HEK293T (cell line): ENCODE results near the gene WDR64.

Experiments
- BHLHE40 ChIP-seq: fragments of 450-650 bp; IDR thresholded peaks from 2 replicates; pipeline ENCODE4 v1.6.1; 2016; ENCODE audit warnings: mild to moderate bottlenecking, moderate library complexity, borderline replicate concordance
- CTBP1 ChIP-seq: fragments of 450-650 bp; IDR thresholded peaks from 2 replicates; pipeline ENCODE4 v1.6.1; 2016; ENCODE audit warnings: borderline replicate concordance
- ELF4 ChIP-seq: fragments of 450-650 bp; IDR thresholded peaks from 2 replicates; pipeline ENCODE4 v1.6.1; 2017; ENCODE audit warnings: antibody characterized with exemption
- FOXA1 ChIP-seq: fragments of 450-650 bp; IDR thresholded peaks from 2 replicates; pipeline ENCODE4 v1.6.1; 2016; ENCODE audit warnings: mild to moderate bottlenecking
- FOXM1 ChIP-seq: fragments of 450-650 bp; IDR thresholded peaks from 2 replicates; pipeline ENCODE4 v1.6.1; 2017; ENCODE audit warnings: mild to moderate bottlenecking, borderline replicate concordance
- HDGF ChIP-seq: fragments of 450-650 bp; IDR thresholded peaks from 2 replicates; pipeline ENCODE4 v1.6.1; 2017; ENCODE audit warnings: antibody characterized with exemption, borderline replicate concordance
- L3MBTL2 ChIP-seq: fragments of 450-650 bp; conservative IDR thresholded peaks from 2 replicates; pipeline ENCODE4 v1.6.1; 2016; ENCODE audit warnings: mild to moderate bottlenecking
- NFRKB ChIP-seq: fragments of 450-650 bp; IDR thresholded peaks from 2 replicates; pipeline ENCODE4 v1.6.1; 2016; ENCODE audit warnings: mild to moderate bottlenecking, moderate library complexity
- SP1 ChIP-seq: fragments of 450-650 bp; IDR thresholded peaks from 2 replicates; pipeline ENCODE4 v1.6.1; 2017
- SUZ12 ChIP-seq: fragments of 450-650 bp; IDR thresholded peaks from 2 replicates; pipeline ENCODE4 v1.6.1; 2016; ENCODE audit warnings: mild to moderate bottlenecking
- ZNF384 ChIP-seq: fragments of 450-650 bp; IDR thresholded peaks from 2 replicates; pipeline ENCODE4 v1.6.1; 2016

GRCh38 chr1:241611063-241611462 is 41.0 kb upstream of the WDR64 start:
- TF ChIP-seq BHLHE40: no peak
- no peak for TF ChIP-seq SP1
- no peak for TF ChIP-seq SUZ12
- TF ChIP-seq CTBP1: no peak
- no peak for TF ChIP-seq ELF4
- no peak for TF ChIP-seq FOXA1
- TF ChIP-seq FOXM1: no peak
- no peak for TF ChIP-seq NFRKB
- no peak for TF ChIP-seq HDGF
- no peak for TF ChIP-seq ZNF384
- no peak for TF ChIP-seq L3MBTL2
